Lower lobe of right lung (tissue), 2 donors: Measurements from ENCODE around the gene SMG6. TPM values are rescaled to one million over a fixed set of nuclear protein-coding genes. Genes with fewer than 3 reads are reported as not detected.

Experiments used
- ATAC-seq, 2 donors: fragments of 200-7000 bp; cut with Tn5 transposase; one replicate each; pipeline ENCODE4 v1.9.1; 2020 to 2022; ENCODE audit warnings: mild to moderate bottlenecking in 2 of 2, moderate library complexity in 2 of 2
- DNase-seq: peaks from one replicate; pipeline ENCODE4 v3.0.0-alpha.2; 2020
- H3K27ac ChIP-seq: fragments of 200-600 bp; one replicate; pipeline ENCODE4 v1.8.0; 2022
- H3K27me3 ChIP-seq: fragments of 200-600 bp; one replicate; pipeline ENCODE4 v1.8.0; 2022; ENCODE audit warnings: low read depth
- H3K36me3 ChIP-seq: fragments of 200-600 bp; one replicate; pipeline ENCODE4 v1.8.0; 2022; ENCODE audit warnings: mild to moderate bottlenecking
- H3K4me1 ChIP-seq: fragments of 200-600 bp; one replicate; pipeline ENCODE4 v1.8.0; 2022
- H3K4me3 ChIP-seq: fragments of 200-600 bp; one replicate; pipeline ENCODE4 v1.8.0; 2022; ENCODE audit warnings: mild to moderate bottlenecking
- H3K9me3 ChIP-seq: fragments of 200-600 bp; one replicate; pipeline ENCODE4 v1.8.0; 2022
- intact Hi-C: fragments of 100-400 bp; cut with DNase I; formaldehyde crosslinking; loops from one replicate; pipeline ENCODE4 v1.11.0; 2022
- microRNA-seq: library from miRNA; unstranded; fragments of <30 nt; microRNA quantifications from one replicate; pipeline ENCODE4 v1.2.0, GENCODE V29; 2020; ENCODE audit warnings: borderline number of aligned reads
- total RNA-seq: library from RNA; stranded (reverse); fragmentation: NEBNext Ultra II Directional; extraction: Animal tissue kit (Norgen Biotek cat#: 25700); gene quantifications from one replicate; pipeline ENCODE4 v1.2.1, GENCODE V29; 2021
- TF ChIP-seq, protein P1 (sequence below): fragments of 200-600 bp; IDR thresholded peaks from one replicate; pipeline ENCODE4 v1.8.0; 2022; ENCODE audit warnings: antibody characterized with exemption, mild to moderate bottlenecking
- donor health status: DM: no; HTN: yes; CAD: no; lungs with severe emphysema.

Gene SMG6
- total RNA-seq, 1 donor from 2014 or later, result 33.8 TPM

- no peaks in the 10 kb centered on the region for H3K36me3 ChIP-seq
- H3K4me1 ChIP-seq, result peaks cover 16% of the 10 kb centered on the region
- ATAC-seq (no peak), DNase-seq (no peak)
- intact Hi-C loops, result no loop called here
- no peak overlapping the region for H3K4me3 ChIP-seq
- TF ChIP-seq, protein P1, sequence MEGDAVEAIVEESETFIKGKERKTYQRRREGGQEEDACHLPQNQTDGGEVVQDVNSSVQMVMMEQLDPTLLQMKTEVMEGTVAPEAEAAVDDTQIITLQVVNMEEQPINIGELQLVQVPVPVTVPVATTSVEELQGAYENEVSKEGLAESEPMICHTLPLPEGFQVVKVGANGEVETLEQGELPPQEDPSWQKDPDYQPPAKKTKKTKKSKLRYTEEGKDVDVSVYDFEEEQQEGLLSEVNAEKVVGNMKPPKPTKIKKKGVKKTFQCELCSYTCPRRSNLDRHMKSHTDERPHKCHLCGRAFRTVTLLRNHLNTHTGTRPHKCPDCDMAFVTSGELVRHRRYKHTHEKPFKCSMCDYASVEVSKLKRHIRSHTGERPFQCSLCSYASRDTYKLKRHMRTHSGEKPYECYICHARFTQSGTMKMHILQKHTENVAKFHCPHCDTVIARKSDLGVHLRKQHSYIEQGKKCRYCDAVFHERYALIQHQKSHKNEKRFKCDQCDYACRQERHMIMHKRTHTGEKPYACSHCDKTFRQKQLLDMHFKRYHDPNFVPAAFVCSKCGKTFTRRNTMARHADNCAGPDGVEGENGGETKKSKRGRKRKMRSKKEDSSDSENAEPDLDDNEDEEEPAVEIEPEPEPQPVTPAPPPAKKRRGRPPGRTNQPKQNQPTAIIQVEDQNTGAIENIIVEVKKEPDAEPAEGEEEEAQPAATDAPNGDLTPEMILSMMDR, result no peak
- peaks cover 8% of the 10 kb centered on the region for H3K27me3 ChIP-seq
- H3K9me3 ChIP-seq, result no peaks in the 10 kb centered on the region
- peak overlapping the region; percentile 50 for H3K27ac ChIP-seq
Measured at GRCh38 chr17:2012499-2012898, 291.1 kb downstream of the SMG6 start.

DNA sequence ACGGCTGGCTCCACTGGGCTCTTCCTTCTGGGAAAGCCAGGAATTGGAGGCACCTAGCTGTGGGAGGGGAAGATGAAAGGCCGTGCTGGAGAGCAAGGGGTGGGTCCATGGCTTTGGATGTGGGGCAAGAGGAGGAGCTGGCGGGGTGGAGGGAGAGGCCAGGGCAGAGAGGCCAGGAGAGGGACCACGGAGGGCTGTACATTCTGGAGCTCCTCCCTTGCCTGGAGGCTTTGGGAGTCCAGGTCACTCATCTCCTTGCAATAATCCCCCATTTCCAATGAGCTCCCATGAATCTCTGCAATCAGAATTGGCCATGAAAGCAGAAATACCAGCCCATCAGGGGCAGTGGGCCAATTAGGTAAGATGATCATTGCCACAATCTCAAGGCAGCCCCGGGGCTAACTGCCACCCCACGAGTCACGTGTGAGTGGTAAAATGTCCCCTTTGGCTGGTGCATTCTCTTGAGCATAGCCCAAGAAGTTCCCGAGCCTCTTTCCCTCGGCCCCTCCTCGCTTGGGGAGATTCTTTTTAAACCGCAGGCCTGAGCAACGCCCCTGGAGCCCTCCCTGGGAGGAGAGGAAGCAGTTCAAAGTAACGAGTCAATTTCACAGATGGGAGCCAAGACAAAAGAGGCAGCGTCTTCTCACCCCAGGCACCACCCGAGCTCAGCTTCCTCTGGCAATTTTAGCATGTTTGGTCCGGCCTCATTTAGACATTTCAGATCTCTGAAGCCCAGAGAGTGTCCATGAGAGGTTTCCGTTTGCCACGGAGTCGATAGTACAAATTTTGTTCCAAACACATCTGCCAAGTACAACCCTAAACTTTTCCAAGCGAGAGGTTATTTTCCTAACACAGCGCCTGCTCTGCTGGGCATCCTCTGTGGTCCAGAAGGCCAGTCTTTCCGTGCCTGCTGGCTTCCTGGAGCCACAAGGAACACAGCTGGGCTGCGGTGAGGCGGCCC is 291.9 kb downstream of the SMG6 start:
- peaks cover 16% of the 10 kb centered on the region for H3K4me1 ChIP-seq
- peak overlapping the region; percentile 3 for H3K4me3 ChIP-seq
- ATAC-seq (peak; percentile 74 to 85), DNase-seq (peak; percentile 70)
- TF ChIP-seq, protein P1, result no peak
- H3K27ac ChIP-seq, result peak overlapping the region; percentile 50
- no peaks in the 10 kb centered on the region for H3K9me3 ChIP-seq
- H3K36me3 ChIP-seq, result no peaks in the 10 kb centered on the region
- intact Hi-C loops, result no loop called here
- peaks cover 4% of the 10 kb centered on the region for H3K27me3 ChIP-seq

Small RNA genes lying within 50 kb of the gene (microRNA-seq; reads per million reads assigned to microRNA genes)
- gene MIR132 (372 reads per million, percentile 70 among the genes with 10 or more reads in this experiment), gene MIR212 (14.6 reads per million, percentile 23 among the genes with 10 or more reads in this experiment)

Other genes with a start within 250 kb of the SMG6 start
- gene HIC1, start 248.7 kb downstream of the SMG6 start, total RNA-seq, result 20.6 TPM
- 12.2 TPM for gene SRR, start 165 bp upstream of the SMG6 start, total RNA-seq
- 18.8 TPM for gene TSR1, start 32.7 kb upstream of the SMG6 start, total RNA-seq
- 55.4 TPM for gene SGSM2, start 33.7 kb upstream of the SMG6 start, total RNA-seq
- 32.6 TPM for gene MNT, start 97.3 kb upstream of the SMG6 start, total RNA-seq
- 32.0 TPM for gene METTL16, start 208.1 kb upstream of the SMG6 start, total RNA-seq